HG02884 (cell line): Measurements from ENCODE around the gene FOXK2.
"Not testable (repeated sequence)": the region's sequence is repeated elsewhere in the genome, so short reads cannot be mapped to it uniquely, and the experiment has no call there.

Experiments
- ATAC-seq: cut with Tn5 transposase; IDR thresholded peaks from one replicate; pipeline ENCODE4 v1.9.1; 2021; ENCODE audit warnings: mild to moderate bottlenecking, moderate library complexity; ENCODE audit not compliant: unreplicated experiment

Gene FOXK2

DNA sequence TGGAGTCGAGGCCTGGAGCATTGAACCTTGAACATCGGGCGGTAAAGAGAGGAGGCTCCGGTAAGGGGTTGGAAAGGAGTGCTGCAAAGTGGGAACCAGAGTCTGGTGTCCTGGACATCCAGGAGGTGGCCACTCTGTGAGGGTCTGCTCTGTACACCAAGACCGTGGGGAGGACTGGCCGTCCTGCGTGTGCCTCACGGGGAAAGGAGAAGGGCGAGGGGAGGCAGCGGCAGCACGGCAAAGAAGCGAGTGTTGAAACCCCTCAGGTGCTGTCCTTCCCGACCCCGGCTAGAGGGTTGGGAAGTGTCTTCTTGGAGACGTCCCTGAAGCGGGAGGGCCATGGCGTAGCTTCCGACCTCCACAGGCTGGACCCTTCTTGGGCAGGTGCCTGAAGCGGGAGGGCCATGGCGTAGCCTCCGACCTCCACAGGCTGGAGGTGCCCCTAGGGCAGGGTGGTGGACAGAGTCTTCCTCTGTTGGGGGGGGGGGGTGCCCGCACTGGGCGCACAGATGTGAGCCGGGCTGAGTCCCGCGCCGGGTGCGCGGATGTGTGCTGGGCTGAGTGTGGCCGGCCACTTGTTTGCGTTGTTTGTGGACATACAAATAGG is 42.0 kb downstream of the FOXK2 start:
- no peak for ATAC-seq

- ATAC-seq = not testable (repeated sequence)
Measured at GRCh38 chr17:82562718-82563220, 43.2 kb downstream of the FOXK2 start.

DNA sequence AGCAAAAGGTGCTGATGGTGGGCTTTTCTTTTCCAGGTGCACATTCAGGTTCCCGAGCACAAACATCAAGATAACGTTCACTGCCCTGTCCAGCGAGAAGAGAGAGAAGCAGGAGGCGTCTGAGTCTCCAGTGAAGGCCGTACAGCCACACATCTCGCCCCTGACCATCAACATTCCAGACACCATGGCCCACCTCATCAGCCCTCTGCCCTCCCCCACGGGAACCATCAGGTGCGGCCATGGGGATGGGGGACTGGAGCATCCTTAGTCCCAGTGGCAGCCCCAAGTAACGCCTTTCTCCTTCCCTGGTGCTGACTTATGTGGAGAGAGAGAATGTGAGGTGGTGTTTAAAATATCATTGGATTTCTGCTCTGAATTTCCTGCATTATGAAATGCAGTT is 43.8 kb downstream of the FOXK2 start:
- no peak for ATAC-seq

GRCh38 chr17:82563745-82564144 is 44.2 kb downstream of the FOXK2 start:
- ATAC-seq = not testable (repeated sequence)

GRCh38 chr17:82564241-82564640 is 44.7 kb downstream of the FOXK2 start:
- ATAC-seq = no peak

GRCh38 chr17:82565551-82565950 is 46.0 kb downstream of the FOXK2 start:
- ATAC-seq = no peak

GRCh38 chr17:82566129-82566960 is 46.8 kb downstream of the FOXK2 start:
- no peak for ATAC-seq

GRCh38 chr17:82567286-82567685 is 47.8 kb downstream of the FOXK2 start:
- no peak for ATAC-seq

DNA sequence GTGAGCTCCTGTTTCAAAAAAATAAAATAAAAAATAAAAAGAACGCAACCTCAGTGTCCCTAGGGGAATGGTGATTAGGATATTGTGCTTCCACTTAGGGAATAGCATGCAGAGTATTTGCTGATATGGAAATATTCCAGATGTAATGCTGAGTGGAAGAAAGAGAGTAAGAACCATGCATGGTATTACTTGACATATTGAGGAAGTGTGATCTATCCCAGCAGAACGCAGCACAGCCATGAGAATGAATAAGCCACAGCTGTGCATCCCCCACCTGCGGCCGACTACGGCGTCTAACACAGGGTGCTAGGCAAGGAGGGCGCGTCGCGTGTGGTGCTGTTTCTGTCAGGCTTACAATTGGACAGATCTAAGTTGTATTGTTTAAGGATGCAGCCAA is 49.5 kb downstream of the FOXK2 start:
- ATAC-seq = no peak

GRCh38 chr17:82569621-82570020 is 50.1 kb downstream of the FOXK2 start:
- ATAC-seq = no peak

GRCh38 chr17:82570277-82570676 is 50.7 kb downstream of the FOXK2 start:
- no peak for ATAC-seq

DNA sequence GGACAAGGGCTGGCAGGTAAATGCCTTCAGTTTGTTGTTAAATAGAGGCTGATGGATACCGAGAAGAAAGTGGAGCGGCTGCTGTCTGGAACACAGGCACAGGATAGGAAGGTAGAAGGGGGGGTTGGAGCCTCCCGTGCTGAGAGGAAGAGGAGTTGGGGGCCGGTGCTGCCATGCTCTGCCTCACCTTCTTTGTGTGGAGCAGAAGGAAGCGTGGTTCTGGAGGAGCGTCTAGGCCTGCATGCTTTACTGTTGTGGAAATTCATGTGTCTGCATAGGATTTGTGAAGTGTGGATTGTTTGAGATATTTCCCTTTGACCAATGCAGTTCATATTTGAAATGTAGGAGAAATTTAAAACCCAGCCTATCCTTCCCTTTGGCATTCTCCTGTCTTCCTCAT is 52.3 kb downstream of the FOXK2 start:
- ATAC-seq = no peak

GRCh38 chr17:82574041-82574440 is 54.5 kb downstream of the FOXK2 start:
- ATAC-seq = no peak

GRCh38 chr17:82575581-82576221 is 56.2 kb downstream of the FOXK2 start:
- ATAC-seq = not testable (repeated sequence)

DNA sequence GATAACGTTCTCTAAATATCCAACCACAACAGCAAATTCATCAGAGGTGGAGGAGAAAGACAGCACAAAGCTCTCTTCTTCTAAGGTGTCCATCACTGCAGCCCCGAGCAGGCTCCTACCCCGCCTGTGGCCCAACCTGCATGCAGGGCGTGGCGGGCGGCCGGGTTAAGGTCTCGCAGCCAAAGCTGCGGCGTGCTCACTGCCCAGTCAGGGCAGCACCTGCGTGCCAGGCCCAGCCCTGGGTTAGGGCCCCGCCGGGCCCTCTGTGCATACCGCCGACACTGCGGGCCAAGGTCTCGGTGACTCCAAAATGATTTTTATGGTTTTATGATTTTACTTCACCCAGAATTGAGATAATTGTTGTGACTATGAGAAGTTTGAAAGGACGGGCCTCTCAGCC is 57.8 kb downstream of the FOXK2 start:
- ATAC-seq = no peak

GRCh38 chr17:82579969-82580368 is 60.4 kb downstream of the FOXK2 start:
- not testable (repeated sequence) for ATAC-seq

- no peak for ATAC-seq
Measured at GRCh38 chr17:82582213-82582612, 62.7 kb downstream of the FOXK2 start.

GRCh38 chr17:82582709-82583108 is 63.2 kb downstream of the FOXK2 start:
- ATAC-seq = no peak

DNA sequence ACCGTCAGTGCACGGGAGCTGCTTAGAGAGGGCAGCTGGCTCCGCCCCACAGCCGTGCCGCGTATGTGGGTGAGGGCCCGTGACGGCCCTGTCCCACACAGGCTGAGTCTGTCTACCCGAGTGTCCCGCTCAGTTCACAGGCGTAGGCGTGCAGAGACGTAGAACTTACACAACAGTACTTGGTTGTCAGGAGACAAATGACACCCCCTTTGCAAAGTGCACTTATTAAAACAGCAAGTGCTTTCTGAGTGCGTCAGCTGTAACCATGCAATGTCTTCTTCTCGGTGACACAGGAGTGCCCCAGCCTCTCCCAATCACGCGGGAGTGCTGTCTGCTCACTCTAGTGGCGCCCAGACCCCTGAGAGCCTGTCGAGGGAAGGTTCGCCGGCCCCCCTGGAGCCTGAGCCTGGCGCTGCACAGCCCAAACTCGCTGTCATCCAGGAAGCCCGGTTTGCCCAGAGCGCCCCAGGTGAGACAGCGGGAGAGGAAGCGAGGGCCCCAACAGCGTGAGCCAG is 64.2 kb downstream of the FOXK2 start:
- no peak for ATAC-seq

DNA sequence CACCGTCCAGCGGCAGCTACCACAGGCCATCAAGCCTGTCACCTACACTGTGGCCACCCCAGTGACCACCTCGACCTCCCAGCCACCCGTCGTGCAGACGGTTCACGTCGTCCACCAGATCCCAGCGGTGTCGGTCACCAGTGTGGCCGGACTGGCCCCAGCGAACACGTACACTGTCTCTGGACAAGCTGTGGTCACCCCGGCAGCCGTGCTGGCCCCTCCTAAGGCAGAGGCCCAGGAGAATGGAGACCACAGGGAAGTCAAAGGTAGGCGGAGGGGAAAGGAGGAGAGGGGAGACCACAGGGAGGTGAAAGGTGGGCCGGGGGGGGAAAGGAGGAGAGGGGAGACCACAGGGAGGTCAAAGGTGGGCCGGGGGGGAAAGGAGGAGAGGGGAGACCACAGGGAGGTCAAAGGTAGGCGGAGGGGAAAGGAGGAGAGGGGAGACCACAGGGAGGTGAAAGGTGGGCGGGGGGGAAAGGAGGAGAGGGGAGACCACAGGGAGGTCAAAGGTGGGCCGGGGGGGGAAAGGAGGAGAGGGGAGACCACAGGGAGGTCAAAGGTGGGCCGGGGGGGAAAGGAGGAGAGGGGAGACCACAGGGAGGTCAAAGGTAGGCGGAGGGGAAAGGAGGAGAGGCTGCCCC is 66.5 kb downstream of the FOXK2 start:
- not testable (repeated sequence) for ATAC-seq
